Esophagus squamous epithelium (tissue), 5 donors: ENCODE results near the gene PPP2R2C. TPM values are rescaled to one million over a fixed set of nuclear protein-coding genes. Genes with fewer than 3 reads are reported as not detected.

Experiments used
- DNase-seq: peaks from one replicate; lab custom pipeline; 2025; lab: John Stamatoyannopoulos, UW
- H3K27ac ChIP-seq, 4 donors: fragments of 200-600 bp; sonication (generic); one replicate each; pipeline ENCODE4 v1.5.1; 2016 to 2019; ENCODE audit warnings: mild to moderate bottlenecking in 1 of 4
- H3K27me3 ChIP-seq, 4 donors: fragments of 200-600 bp; sonication (generic); 1 replicate in 3 of 4; 2 replicates in 1 of 4; pipeline versions ENCODE4 v1.5.1 to v1.6.0; 2017 to 2021; ENCODE audit warnings: antibody characterized with exemption in 1 of 4
- H3K36me3 ChIP-seq, 3 donors: fragments of 200-600 bp; sonication (generic); one replicate each; pipeline ENCODE4 v1.5.1; 2016 to 2019
- H3K4me1 ChIP-seq, 3 donors: fragments of 200-600 bp; sonication (generic); one replicate each; pipeline ENCODE4 v1.5.1; 2017 to 2019
- H3K4me3 ChIP-seq, 4 donors: fragments of 200-600 bp; sonication (generic); 1 replicate in 3 of 4; 2 replicates in 1 of 4; pipeline ENCODE4 v1.5.1; 2016 to 2019; ENCODE audit warnings: mild to moderate bottlenecking in 2 of 4, moderate library complexity in 1 of 4
- H3K9me3 ChIP-seq, 3 donors: fragments of 200-600 bp; sonication (generic); one replicate each; pipeline ENCODE4 v1.5.1; 2016 to 2019
- CTCF ChIP-seq, 6 experiments: fragments of 450-650 bp in 4 of 6; fragments of 200-600 bp in 2 of 6; sonication (generic) in 2 of 6; IDR thresholded peaks; one replicate each; pipeline ENCODE4 v1.5.1; 2016 to 2019; ENCODE audit warnings: antibody characterized with exemption in 6 of 6, mild to moderate bottlenecking in 4 of 6, moderate library complexity in 4 of 6
- POLR2A ChIP-seq, 4 donors: fragments of 450-650 bp; IDR thresholded peaks; one replicate each; pipeline ENCODE4 v1.6.1; 2017; ENCODE audit warnings: antibody characterized with exemption in 4 of 4, mild to moderate bottlenecking in 4 of 4, moderate library complexity in 3 of 4
- WGBS, 2 donors: methylation state at CpG; one replicate each; pipeline ENCODE4 v1.1.5; 2018; 5-methylcytosine and 5-hydroxymethylcytosine counted together
- intact Hi-C: fragments of 100-400 bp; cut with DNase I; formaldehyde crosslinking; loops from one replicate; pipeline ENCODE4 v1.15.0; 2022
- total RNA-seq, 4 donors: library from RNA; depleted of rRNA; stranded (reverse); fragments of >200 nt; gene quantifications; one replicate each; pipeline ENCODE4 v1.1.0, GENCODE V29; 2016
- donor health status: DM: yes; HTN: yes; CAD: no.

The PPP2R2C gene
- total RNA-seq, 4 donors from 2014 or later = 26.9 to 76.3 (median 53.7) TPM

GRCh38 chr4:6440506-6441201 is 31.8 kb downstream of the PPP2R2C start:
- H3K4me3 ChIP-seq = no peak overlapping the region
- WGBS, 2 donors = 74 to 89% methylated on average over 2 to 5 of the region's 8 CpGs
- H3K4me1 ChIP-seq = peaks cover 3 to 34% (median 3%) of the 10 kb centered on the region in 3 donors
- peaks cover 0 to 47% (median 0%) of the 10 kb centered on the region in 4 donors for H3K27me3 ChIP-seq
- TF ChIP-seq POLR2A (IDR thresholded peaks at IDR 0.05) = no peak
- TF ChIP-seq CTCF (IDR thresholded peaks at IDR 0.05) = no peak
- intact Hi-C loops = no loop called here
- no peak for DNase-seq
- H3K9me3 ChIP-seq = peaks cover 0 to 8% (median 0%) of the 10 kb centered on the region in 3 donors
- H3K27ac ChIP-seq = no peak overlapping the region
- H3K36me3 ChIP-seq = no peaks in the 10 kb centered on the region

GRCh38 chr4:6439120-6439762 is 33.2 kb downstream of the PPP2R2C start:
- H3K27me3 ChIP-seq = peaks cover 0 to 44% (median 0%) of the 10 kb centered on the region in 4 donors
- WGBS, 2 donors = 64 to 81% methylated on average over 6 of the region's 6 CpGs
- no peak for DNase-seq
- TF ChIP-seq POLR2A (IDR thresholded peaks at IDR 0.05) = no peak
- TF ChIP-seq CTCF (IDR thresholded peaks at IDR 0.05) = no peak
- H3K9me3 ChIP-seq = peaks cover 0 to 14% (median 0%) of the 10 kb centered on the region in 3 donors
- no peak overlapping the region for H3K4me3 ChIP-seq
- peaks cover 0 to 27% (median 0%) of the 10 kb centered on the region in 3 donors for H3K4me1 ChIP-seq
- no peaks in the 10 kb centered on the region for H3K36me3 ChIP-seq
- no peak overlapping the region for H3K27ac ChIP-seq
- intact Hi-C loops = no loop called here

GRCh38 chr4:6437826-6438238 is 34.6 kb downstream of the PPP2R2C start:
- intact Hi-C loops = no loop called here
- Histone ChIP-seq H3K27me3 (peaks cover 0 to 30% (median 0%) of the 10 kb centered on the region in 4 donors), H3K4me3 (no peak overlapping the region), H3K36me3 (no peaks in the 10 kb centered on the region), H3K27ac (no peak overlapping the region), H3K9me3 (peaks cover 0 to 14% (median 0%) of the 10 kb centered on the region in 3 donors), H3K4me1 (peaks cover 0 to 17% (median 0%) of the 10 kb centered on the region in 3 donors)
- TF ChIP-seq CTCF (IDR thresholded peaks at IDR 0.05) = no peak
- no peak for TF ChIP-seq POLR2A (IDR thresholded peaks at IDR 0.05)
- WGBS, 2 donors = 28 to 56% methylated on average over 5 of the region's 5 CpGs
- DNase-seq = no peak

GRCh38 chr4:6435010-6435409 is 37.4 kb downstream of the PPP2R2C start:
- H3K27ac ChIP-seq = no peak overlapping the region
- H3K9me3 ChIP-seq = peaks cover 0 to 14% (median 0%) of the 10 kb centered on the region in 3 donors
- H3K4me1 ChIP-seq = peaks cover 0 to 17% (median 0%) of the 10 kb centered on the region in 3 donors
- H3K36me3 ChIP-seq = no peaks in the 10 kb centered on the region
- intact Hi-C loops = no loop called here
- H3K4me3 ChIP-seq = no peak overlapping the region
- DNase-seq = no peak
- TF ChIP-seq CTCF (IDR thresholded peaks at IDR 0.05) = no peak
- H3K27me3 ChIP-seq = peaks cover 0 to 3% (median 0%) of the 10 kb centered on the region in 4 donors

GRCh38 chr4:6430927-6431326 is 41.5 kb downstream of the PPP2R2C start:
- 70 to 78% methylated on average over 4 of the region's 4 CpGs for WGBS, 2 donors

More at GRCh38 chr4:6430927-6431326, 41.5 kb downstream of the PPP2R2C start:
- no peak overlapping the region for H3K27ac ChIP-seq
- peaks cover 0 to 23% (median 9%) of the 10 kb centered on the region in 3 donors for H3K4me1 ChIP-seq
- no peak for DNase-seq
- intact Hi-C loops = no loop called here
- H3K9me3 ChIP-seq = peaks cover 0 to 9% (median 0%) of the 10 kb centered on the region in 3 donors
- H3K4me3 ChIP-seq = no peak overlapping the region
- TF ChIP-seq POLR2A (IDR thresholded peaks at IDR 0.05) (no peak), CTCF (IDR thresholded peaks at IDR 0.05) (no peak)
- H3K27me3 ChIP-seq = no peaks in the 10 kb centered on the region
- no peaks in the 10 kb centered on the region for H3K36me3 ChIP-seq
